Stomach smooth muscle (tissue), 2 donors: Measurements from ENCODE around the gene C1QC.

Experiments used
- H3K27ac ChIP-seq: one replicate; pipeline ENCODE4 v1.7.0; 2013; ENCODE audit warnings: mild to moderate bottlenecking, low read length, inconsistent platforms
- H3K27me3 ChIP-seq, 2 donors: one replicate each; pipeline ENCODE4 v1.7.0; 2013; ENCODE audit warnings: low read length in 2 of 2; ENCODE audit not compliant: insufficient read depth in 2 of 2, control insufficient read depth in 1 of 2
- H3K36me3 ChIP-seq, 2 donors: one replicate each; pipeline ENCODE4 v1.7.0; 2013; ENCODE audit warnings: low read length in 2 of 2; ENCODE audit not compliant: control insufficient read depth in 2 of 2, insufficient read depth in 2 of 2
- H3K4me1 ChIP-seq: one replicate; pipeline ENCODE4 v1.7.0; 2013; ENCODE audit warnings: low read length; ENCODE audit not compliant: control insufficient read depth, insufficient read depth
- H3K4me3 ChIP-seq, 2 donors: one replicate each; pipeline ENCODE4 v1.7.0; 2013; ENCODE audit warnings: low read length in 2 of 2
- H3K9ac ChIP-seq, 2 donors: one replicate each; pipeline ENCODE4 v1.7.0; 2013; ENCODE audit warnings: low read length in 2 of 2, mild to moderate bottlenecking in 1 of 2
- H3K9me3 ChIP-seq, 2 donors: one replicate each; pipeline ENCODE4 v1.7.0; 2013; ENCODE audit warnings: low read length in 2 of 2; ENCODE audit not compliant: control insufficient read depth in 2 of 2
- donor health status: healthy.
- donor health status: Pancreatic carcinoma.

C1QC gene

GRCh38 chr1:22681556-22682276, 38.3 kb downstream of the C1QC start:
- Histone ChIP-seq H3K27ac (no peak overlapping the region), H3K36me3 (no peaks in the 10 kb centered on the region), H3K4me1 (peaks cover 2% of the 10 kb centered on the region), H3K9me3 (no peaks in the 10 kb centered on the region), H3K27me3 (peaks cover 5 to 18% of the 10 kb centered on the region in 2 donors), H3K4me3 (no peak overlapping the region), H3K9ac (no peak overlapping the region)

- Histone ChIP-seq H3K27ac (no peak overlapping the region), H3K27me3 (peaks cover 4 to 15% of the 10 kb centered on the region in 2 donors), H3K9ac (no peak overlapping the region), H3K4me1 (peaks cover 2% of the 10 kb centered on the region), H3K4me3 (no peak overlapping the region), H3K9me3 (no peaks in the 10 kb centered on the region), H3K36me3 (no peaks in the 10 kb centered on the region)
Measured at GRCh38 chr1:22683547-22683946, 40.1 kb downstream of the C1QC start.

- H3K4me3 ChIP-seq: no peak overlapping the region
- peaks cover 2% of the 10 kb centered on the region for H3K4me1 ChIP-seq
- no peak overlapping the region for H3K27ac ChIP-seq
- no peaks in the 10 kb centered on the region for H3K36me3 ChIP-seq
- H3K27me3 ChIP-seq: peaks cover 4 to 15% of the 10 kb centered on the region in 2 donors
- no peak overlapping the region for H3K9ac ChIP-seq
- H3K9me3 ChIP-seq: no peaks in the 10 kb centered on the region
Measured at GRCh38 chr1:22685591-22686059, 42.2 kb downstream of the C1QC start.

GRCh38 chr1:22687191-22687590, 43.8 kb downstream of the C1QC start:
- Histone ChIP-seq H3K27me3 (peaks cover 4 to 13% of the 10 kb centered on the region in 2 donors), H3K27ac (no peak overlapping the region), H3K4me3 (no peak overlapping the region), H3K9ac (no peak overlapping the region), H3K36me3 (no peaks in the 10 kb centered on the region), H3K9me3 (no peaks in the 10 kb centered on the region), H3K4me1 (peaks cover 2% of the 10 kb centered on the region)

- no peak overlapping the region for H3K9ac ChIP-seq
- no peak overlapping the region for H3K27ac ChIP-seq
- H3K36me3 ChIP-seq: no peaks in the 10 kb centered on the region
- H3K27me3 ChIP-seq: peaks cover 4 to 13% of the 10 kb centered on the region in 2 donors
- no peaks in the 10 kb centered on the region for H3K9me3 ChIP-seq
- peaks cover 2% of the 10 kb centered on the region for H3K4me1 ChIP-seq
- no peak overlapping the region for H3K4me3 ChIP-seq
Measured at GRCh38 chr1:22688466-22688865, 45.0 kb downstream of the C1QC start.

GRCh38 chr1:22689505-22689904, 46.1 kb downstream of the C1QC start:
- Histone ChIP-seq H3K27me3 (peaks cover 4 to 12% of the 10 kb centered on the region in 2 donors), H3K9me3 (no peaks in the 10 kb centered on the region), H3K4me1 (peaks cover 2% of the 10 kb centered on the region), H3K27ac (no peak overlapping the region), H3K4me3 (no peak overlapping the region), H3K36me3 (no peaks in the 10 kb centered on the region), H3K9ac (no peak overlapping the region)

GRCh38 chr1:22691031-22691753, 47.8 kb downstream of the C1QC start:
- Histone ChIP-seq H3K27me3 (peaks cover 4 to 5% of the 10 kb centered on the region in 2 donors), H3K4me1 (no peaks in the 10 kb centered on the region), H3K4me3 (no peak overlapping the region), H3K9me3 (no peaks in the 10 kb centered on the region), H3K9ac (no peak overlapping the region), H3K36me3 (no peaks in the 10 kb centered on the region), H3K27ac (no peak overlapping the region)

GRCh38 chr1:22694172-22694571, 50.7 kb downstream of the C1QC start:
- H3K9me3 ChIP-seq: no peaks in the 10 kb centered on the region
- peaks cover 0 to 2% of the 10 kb centered on the region in 2 donors for H3K27me3 ChIP-seq
- no peaks in the 10 kb centered on the region for H3K36me3 ChIP-seq
- no peak overlapping the region for H3K9ac ChIP-seq
- no peaks in the 10 kb centered on the region for H3K4me1 ChIP-seq
- H3K4me3 ChIP-seq: no peak overlapping the region
- no peak overlapping the region for H3K27ac ChIP-seq

- Histone ChIP-seq H3K9ac (no peak overlapping the region), H3K27me3 (peaks cover 0 to 2% of the 10 kb centered on the region in 2 donors), H3K9me3 (no peaks in the 10 kb centered on the region), H3K4me3 (no peak overlapping the region), H3K4me1 (no peaks in the 10 kb centered on the region), H3K36me3 (no peaks in the 10 kb centered on the region), H3K27ac (no peak overlapping the region)
Measured at GRCh38 chr1:22696610-22697009, 53.2 kb downstream of the C1QC start.
